ENCODE results near the gene BFAR.
"Not testable (repeated sequence)": the region's sequence is repeated elsewhere in the genome, so short reads cannot be mapped to it uniquely, and the experiment has no call there.

The BFAR gene

DNA sequence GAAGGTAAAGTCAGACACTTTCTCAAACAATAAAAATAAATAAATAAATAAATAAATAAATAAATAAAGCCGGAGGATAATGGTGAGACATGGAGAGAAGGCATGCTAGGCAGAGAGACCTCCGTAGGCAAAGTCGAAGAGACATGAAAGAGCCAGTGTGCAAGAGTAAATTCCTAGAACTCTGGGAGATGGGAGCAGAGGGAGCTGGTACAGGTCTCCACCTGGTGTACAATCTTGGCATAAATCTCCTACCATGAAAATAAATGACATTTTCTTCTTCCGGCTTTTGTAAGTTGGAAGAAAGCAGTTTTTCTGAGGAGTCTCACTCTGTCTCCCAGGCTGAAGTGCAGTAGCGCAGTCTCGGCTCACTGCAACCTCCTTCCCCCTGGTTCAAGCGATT, 69.1 kb downstream of the BFAR start:
- DNase-seq (ENCODE audit: low read depth), result not testable (repeated sequence)

DNA sequence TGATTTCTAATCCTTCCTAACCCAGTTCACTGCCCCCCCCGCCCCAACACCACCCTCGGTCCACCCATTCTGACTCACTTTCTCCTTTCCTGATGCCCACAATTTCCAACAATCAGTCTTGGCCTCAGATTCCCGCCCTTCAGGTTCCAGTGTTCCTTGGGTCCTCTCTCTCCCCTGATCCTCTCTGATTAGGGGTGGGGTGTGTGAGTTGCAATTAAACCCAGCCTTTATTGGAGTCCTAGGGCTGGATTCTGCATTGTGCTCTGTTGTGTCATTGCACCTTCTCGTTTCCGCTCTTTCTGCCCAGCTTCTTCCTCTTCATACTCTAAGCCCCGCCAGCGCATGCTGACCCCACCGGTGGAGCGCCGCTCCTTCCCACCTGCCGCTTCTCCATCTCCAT, 69.9 kb downstream of the BFAR start:
- DNase-seq (ENCODE audit: low read depth), result not testable (repeated sequence)

DNA sequence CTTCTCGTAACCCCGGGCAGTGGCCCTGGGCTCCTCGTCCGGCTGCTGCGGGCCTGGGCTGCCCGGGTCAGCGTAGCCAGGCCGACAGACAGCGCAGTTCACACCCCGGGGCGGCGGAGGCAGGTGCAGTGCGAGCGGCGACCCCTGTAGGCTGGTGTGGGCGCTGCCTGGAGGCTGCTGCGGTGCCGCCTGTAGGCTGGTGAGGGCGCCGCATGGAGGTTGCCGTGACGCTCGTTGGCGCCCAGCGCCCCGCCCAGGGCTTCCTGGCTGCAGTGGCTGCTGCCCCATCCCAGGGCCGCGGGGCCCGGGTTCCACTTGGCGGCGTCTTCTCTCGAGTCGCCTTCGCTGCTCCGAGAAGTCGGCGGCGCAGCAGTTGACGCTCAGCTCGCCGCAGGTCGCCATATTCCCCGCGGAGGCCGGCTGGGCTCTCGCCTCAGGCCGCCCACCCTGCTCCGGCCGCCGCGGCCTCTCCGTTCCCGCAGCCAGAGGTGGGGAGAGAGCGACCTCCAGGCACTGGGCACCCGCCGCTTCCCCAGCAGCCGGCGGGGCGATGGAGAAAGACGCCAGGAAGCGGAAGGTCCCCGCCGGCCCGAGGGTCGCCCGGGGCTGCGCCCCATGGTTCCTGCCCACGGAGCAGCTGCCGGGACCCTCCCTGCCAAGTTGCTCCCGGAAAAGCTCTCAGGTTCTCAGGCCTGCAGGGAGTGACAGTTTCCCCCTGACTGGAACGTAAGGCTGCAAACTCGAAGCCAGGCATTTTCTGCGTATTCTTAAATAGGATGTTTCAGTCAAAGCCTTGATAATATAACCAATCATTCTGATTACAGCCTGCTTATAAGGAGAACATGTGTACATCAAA, 70.6 kb downstream of the BFAR start, which contains the start of gene NPIPA3:
NPIPA3 (plus strand) TSS at position 256 of the 856 bp plus-strand sequence. CDS start 5,533 bp downstream, outside the sequence.
- not testable (repeated sequence) for DNase-seq (ENCODE audit: low read depth)

Measured in T follicular helper cell (primary cell).